HUDEP-2 (cell line): ENCODE results near the gene LRSAM1.

Experiments used
- DNase-seq, 76 experiments: peaks; one replicate each; lab custom pipeline; 2025; ENCODE audit not compliant: unreplicated experiment in 76 of 76; lab: John Stamatoyannopoulos, UW

LRSAM1 gene

GRCh38 chr9:127450830-127451607 lies at the start of gene LRSAM1, which contains the start of gene RPL12:
Gene LRSAM1, plus strand, starts transcription at chr9:127451510. Its CDS starts 3,018 bp downstream, at chr9:127454528.
Gene RPL12, minus strand, starts transcription at chr9:127451406. Its CDS starts 89 bp downstream, at chr9:127451317.
- DNase-seq = peak; percentile 43 to 98 (median 91)

- no peak for DNase-seq
Observed at GRCh38 chr9:127402401-127403090, 48.8 kb upstream of the LRSAM1 start.

DNA sequence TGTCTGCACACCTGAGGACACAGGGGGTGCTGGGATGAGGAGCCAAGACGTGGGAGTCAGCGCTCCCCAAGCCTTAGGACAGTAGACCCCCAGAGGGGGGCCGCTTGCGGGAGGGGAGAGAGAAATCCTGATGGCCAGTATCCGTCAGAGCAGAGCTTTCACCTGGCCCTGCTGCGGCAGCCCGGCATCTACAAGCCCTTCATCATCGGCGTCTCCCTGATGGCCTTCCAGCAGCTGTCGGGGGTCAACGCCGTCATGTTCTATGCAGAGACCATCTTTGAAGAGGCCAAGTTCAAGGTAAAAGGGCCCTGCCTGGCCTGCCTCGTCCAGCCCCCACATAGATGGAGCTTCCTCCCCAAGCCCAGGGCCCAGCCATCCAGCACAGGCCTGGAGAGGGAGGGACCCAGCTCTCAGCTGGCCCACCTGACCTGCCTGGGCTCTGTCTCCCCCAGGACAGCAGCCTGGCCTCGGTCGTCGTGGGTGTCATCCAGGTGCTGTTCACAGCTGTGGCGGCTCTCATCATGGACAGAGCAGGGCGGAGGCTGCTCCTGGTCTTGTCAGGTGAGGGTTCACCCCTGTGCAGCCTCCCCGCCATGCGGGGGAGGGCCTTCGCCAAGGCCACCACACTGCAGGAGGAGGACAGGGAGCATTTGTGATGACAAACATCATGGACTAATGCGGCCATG lies 47.7 kb upstream of the LRSAM1 start:
- no peak for DNase-seq

DNA sequence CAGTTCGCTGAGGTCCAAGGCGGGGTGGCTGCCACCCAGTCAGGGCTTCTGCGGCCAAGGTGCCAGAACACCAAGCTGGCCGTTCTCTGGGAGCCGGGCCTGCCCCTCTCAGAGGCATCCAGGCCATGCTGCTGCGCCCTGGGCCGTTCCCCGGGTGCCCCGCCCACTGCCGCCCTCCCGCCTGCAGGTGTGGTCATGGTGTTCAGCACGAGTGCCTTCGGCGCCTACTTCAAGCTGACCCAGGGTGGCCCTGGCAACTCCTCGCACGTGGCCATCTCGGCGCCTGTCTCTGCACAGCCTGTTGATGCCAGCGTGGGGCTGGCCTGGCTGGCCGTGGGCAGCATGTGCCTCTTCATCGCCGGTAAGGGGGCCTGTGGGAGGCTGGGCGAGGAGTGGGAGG lies 46.7 kb upstream of the LRSAM1 start:
- DNase-seq = no peak

- no peak for DNase-seq
Observed at GRCh38 chr9:127405344-127406125, 45.8 kb upstream of the LRSAM1 start.

- DNase-seq = no peak
Observed at GRCh38 chr9:127406799-127407491, 44.4 kb upstream of the LRSAM1 start.

- no peak for DNase-seq
Observed at GRCh38 chr9:127407492-127407843, 43.8 kb upstream of the LRSAM1 start.

GRCh38 chr9:127411122-127411521 lies 40.2 kb upstream of the LRSAM1 start:
- no peak for DNase-seq

DNA sequence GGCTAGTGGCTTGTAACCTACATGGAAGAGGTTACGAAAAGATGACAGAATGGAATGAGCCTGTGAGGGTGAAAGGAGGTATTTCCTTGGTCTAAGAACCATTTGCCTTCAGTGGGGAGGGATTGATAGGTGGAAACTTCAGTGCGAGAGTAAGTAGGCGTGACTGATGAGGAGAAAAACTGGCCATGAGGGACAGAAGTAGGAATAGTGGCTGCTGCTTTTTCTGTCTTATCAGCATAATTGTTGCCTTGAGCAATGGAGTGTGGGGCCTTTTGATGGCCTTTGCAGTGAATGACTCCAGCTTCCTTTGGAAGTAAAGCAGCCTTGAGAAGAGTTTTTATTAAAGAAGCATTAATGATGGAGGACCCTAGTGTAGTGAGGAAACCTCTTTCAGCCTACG lies 36.2 kb upstream of the LRSAM1 start:
- no peak for DNase-seq

DNA sequence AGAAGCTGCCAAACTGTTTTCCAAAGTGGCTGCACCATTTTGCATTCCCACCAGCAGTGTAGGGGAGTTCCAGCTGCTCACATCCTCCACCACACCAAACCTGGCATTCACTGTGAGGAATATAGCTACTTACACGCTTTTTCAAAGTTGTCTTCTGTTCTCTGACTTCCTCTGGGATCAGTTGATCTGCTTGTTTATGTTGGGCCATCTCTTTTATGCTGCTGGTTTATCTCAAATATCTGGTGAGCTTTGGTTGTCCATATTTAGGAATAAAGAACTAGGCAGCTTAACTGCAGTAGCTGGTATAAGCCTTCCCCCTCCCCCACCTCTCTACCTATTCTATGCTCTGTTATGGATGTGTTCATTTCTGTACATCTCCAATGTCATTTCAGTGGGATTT lies 35.7 kb upstream of the LRSAM1 start:
- DNase-seq = no peak

GRCh38 chr9:127417131-127418036 lies 33.9 kb upstream of the LRSAM1 start:
- DNase-seq = no peak

DNA sequence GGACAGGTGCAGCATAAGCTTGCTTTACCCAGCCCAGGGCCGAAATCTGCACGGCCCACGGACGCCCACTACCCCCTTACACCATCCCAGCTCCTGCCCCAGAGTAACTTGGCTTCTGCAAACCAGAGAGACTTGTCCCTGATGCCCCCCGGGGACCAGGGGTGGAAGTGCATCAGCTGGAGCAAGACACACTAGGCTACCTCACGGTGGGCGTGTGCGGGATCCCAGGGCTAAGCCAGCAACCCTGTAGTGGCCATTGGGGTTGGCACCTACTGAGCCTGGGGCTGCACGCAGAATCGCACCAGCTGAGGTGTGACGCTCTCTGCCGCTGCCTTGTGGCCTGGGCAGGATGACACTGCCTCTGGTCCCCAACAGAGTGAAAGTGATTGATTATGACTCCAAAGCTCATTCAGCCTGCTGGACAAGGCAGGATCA lies 33.3 kb upstream of the LRSAM1 start:
- peak in 52 of 76 experiments; percentile 2 to 74 (median 36) for DNase-seq

DNA sequence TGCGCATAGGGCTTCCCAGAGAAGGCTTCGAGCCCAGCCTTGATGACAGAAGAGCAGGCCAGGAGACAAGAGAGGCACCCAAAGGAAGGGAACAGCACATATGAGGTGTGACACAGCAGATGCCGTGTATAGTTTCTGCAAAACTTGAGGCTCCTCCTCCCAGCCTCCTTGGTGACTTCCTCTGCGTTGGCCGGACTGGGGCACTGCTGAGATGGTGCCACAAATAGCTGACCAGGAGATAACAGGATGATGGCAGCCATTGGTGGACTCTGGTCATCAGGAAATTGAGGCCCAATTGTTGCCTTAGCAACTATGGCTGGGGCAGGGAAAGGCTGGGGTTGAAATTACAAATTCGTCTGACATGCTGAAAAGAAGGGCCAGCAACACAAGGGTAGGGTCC lies 32.0 kb upstream of the LRSAM1 start:
- no peak for DNase-seq

GRCh38 chr9:127421057-127421456 lies 30.3 kb upstream of the LRSAM1 start:
- no peak for DNase-seq

GRCh38 chr9:127422133-127422782 lies 29.1 kb upstream of the LRSAM1 start:
- DNase-seq = peak in 13 of 76 experiments; percentile 8 to 34 (median 21)

DNA sequence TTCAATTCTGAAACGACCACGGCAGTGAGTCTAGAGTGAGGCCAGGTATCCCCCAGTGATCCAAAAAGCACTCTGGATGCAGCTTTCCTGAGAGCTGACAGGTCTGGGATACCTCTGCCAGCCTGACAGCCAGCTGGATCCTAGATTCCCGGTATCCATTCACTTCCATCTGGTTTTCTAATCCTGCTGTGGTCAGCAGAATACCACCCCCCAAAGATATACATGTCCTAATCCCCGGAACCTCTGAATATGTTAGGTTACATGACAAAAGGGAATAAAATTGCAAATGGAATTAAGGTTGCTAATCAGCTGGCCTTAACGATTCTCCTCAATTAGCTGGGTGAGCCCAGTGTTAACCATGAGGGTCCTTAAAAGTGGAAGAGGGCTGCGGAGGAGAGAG lies 28.5 kb upstream of the LRSAM1 start:
- DNase-seq = no peak

GRCh38 chr9:127423476-127423933 lies 27.8 kb upstream of the LRSAM1 start:
- DNase-seq = peak in 1 of 76 experiments; percentile 59

DNA sequence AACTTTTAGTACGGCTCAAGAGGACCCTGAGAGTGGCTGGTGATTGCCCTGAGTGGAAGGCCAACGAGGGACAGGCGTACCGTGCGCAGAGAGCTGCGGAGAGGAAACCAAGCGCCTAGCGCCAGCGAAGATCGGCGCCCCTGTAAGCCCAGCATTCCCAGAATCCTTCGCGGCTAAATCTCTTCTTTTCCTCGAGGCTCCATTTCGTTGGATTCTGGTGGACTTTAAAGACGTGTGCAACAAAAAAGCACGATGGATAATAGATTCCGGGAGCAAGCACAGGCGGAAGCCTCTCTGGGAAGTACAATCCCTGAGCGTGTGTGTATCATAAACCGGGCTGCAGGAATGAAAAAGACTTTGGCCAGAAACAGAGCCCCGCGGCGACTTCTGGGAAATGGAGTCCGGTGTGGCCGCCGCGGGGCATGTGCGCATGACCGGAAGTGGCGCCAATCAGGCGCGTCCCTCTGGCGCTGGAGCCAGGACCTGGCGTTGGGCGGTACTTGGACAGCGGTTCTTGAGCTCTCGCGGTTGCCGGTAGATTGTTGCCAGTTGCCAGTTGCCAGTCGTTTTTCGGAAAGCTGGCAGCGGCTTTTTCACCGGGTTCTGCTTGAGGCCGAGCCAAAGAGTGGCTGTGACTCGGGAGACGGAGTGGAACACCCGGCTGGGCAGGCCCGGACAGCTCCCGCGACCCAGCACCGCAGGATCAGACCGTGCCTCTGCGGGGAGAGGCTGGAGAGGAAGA lies 27.2 kb upstream of the LRSAM1 start, which contains the start of gene ZNF79:
Gene ZNF79 (plus strand): TSS at position 449 of the 742 bp plus-strand sequence. CDS start 406 bp downstream, outside the sequence.
- peak in 74 of 76 experiments; percentile 51 to 92 (median 84) for DNase-seq
